Measurements from ENCODE around the gene SLC44A5. TPM values are rescaled to one million over a fixed set of nuclear protein-coding genes. Genes with fewer than 3 reads are reported as not detected.
"Not testable (repeated sequence)": the region's sequence is repeated elsewhere in the genome, so short reads cannot be mapped to it uniquely, and the experiment has no call there.

The SLC44A5 gene
- total RNA-seq, 4 donors from 2014 or later, result 0.19 to 12.8 (median 2.6) TPM

- no peaks in the 10 kb centered on the region for H3K9me3 ChIP-seq
Observed at GRCh38 chr1:75373542-75374159, 237.3 kb downstream of the SLC44A5 start.

GRCh38 chr1:75366595-75366994, 244.3 kb downstream of the SLC44A5 start:
- H3K27me3 ChIP-seq, result no peaks in the 10 kb centered on the region
- no peak overlapping the region for H3K27ac ChIP-seq
- intact Hi-C loops (cut with DNase I), result no loop called here
- H3K4me3 ChIP-seq, result no peak overlapping the region
- H3K9me3 ChIP-seq, result peaks cover 0 to 10% (median 6%) of the 10 kb centered on the region in 3 donors
- WGBS, 2 donors, result 72 to 88% methylated on average over 1 of the region's 1 CpG
- H3K4me1 ChIP-seq, result no peaks in the 10 kb centered on the region
- H3K36me3 ChIP-seq, result no peaks in the 10 kb centered on the region
- TF ChIP-seq CTCF (IDR thresholded peaks at IDR 0.05) (no peak), POLR2A (IDR thresholded peaks at IDR 0.05) (no peak)
- no peak for DNase-seq

More at GRCh38 chr1:75373542-75374159, 237.3 kb downstream of the SLC44A5 start:
- Histone ChIP-seq H3K4me1 (no peaks in the 10 kb centered on the region), H3K27ac (peak overlapping the region in 1 of 4 donors; percentile 67), H3K36me3 (no peaks in the 10 kb centered on the region), H3K27me3 (no peaks in the 10 kb centered on the region), H3K4me3 (no peak overlapping the region)
- intact Hi-C loops (cut with DNase I), result no loop called here
- 40 to 80% methylated on average over 2 to 3 of the region's 5 CpGs for WGBS, 2 donors
- TF ChIP-seq CTCF (IDR thresholded peaks at IDR 0.05) (no peak), POLR2A (IDR thresholded peaks at IDR 0.05) (no peak)
- DNase-seq, result no peak

- 35 to 67% methylated on average over 2 of the region's 2 CpGs for WGBS, 2 donors
- H3K36me3 ChIP-seq, result no peaks in the 10 kb centered on the region
- no peak for DNase-seq
- H3K4me3 ChIP-seq, result no peak overlapping the region
- H3K4me1 ChIP-seq, result no peaks in the 10 kb centered on the region
- intact Hi-C loops (cut with DNase I), result no loop called here
- no peak overlapping the region for H3K27ac ChIP-seq
- no peaks in the 10 kb centered on the region for H3K27me3 ChIP-seq
- TF ChIP-seq CTCF (IDR thresholded peaks at IDR 0.05), result no peak
- no peak for TF ChIP-seq POLR2A (IDR thresholded peaks at IDR 0.05)
- peaks cover 0 to 6% (median 0%) of the 10 kb centered on the region in 3 donors for H3K9me3 ChIP-seq
Observed at GRCh38 chr1:75361260-75361659, 249.7 kb downstream of the SLC44A5 start.

- H3K4me1 ChIP-seq; intact Hi-C loops (cut with DNase I); DNase-seq; H3K27me3 ChIP-seq; H3K36me3 ChIP-seq; H3K27ac ChIP-seq; H3K4me3 ChIP-seq; H3K9me3 ChIP-seq: not testable (repeated sequence)
- 69 to 75% methylated on average over 6 of the region's 6 CpGs for WGBS, 2 donors
Observed at GRCh38 chr1:75354267-75354666, 256.6 kb downstream of the SLC44A5 start.

- H3K4me3 ChIP-seq, result no peak overlapping the region
- H3K4me1 ChIP-seq, result no peaks in the 10 kb centered on the region
- no peaks in the 10 kb centered on the region for H3K9me3 ChIP-seq
- H3K36me3 ChIP-seq, result no peaks in the 10 kb centered on the region
- H3K27ac ChIP-seq, result no peak overlapping the region
- TF ChIP-seq POLR2A (IDR thresholded peaks at IDR 0.05) (no peak), CTCF (IDR thresholded peaks at IDR 0.05) (no peak)
- intact Hi-C loops (cut with DNase I), result no loop called here
- H3K27me3 ChIP-seq, result no peaks in the 10 kb centered on the region
- 32 to 48% methylated on average over 2 of the region's 2 CpGs for WGBS, 2 donors
- DNase-seq, result no peak
Observed at GRCh38 chr1:75353051-75353450, 257.9 kb downstream of the SLC44A5 start.
